NCI-H510A treated with DMSO at 0.1 percent for 48 hours (cell line): ENCODE results near the gene SKI.
A peak's percentile ranks its signal among the peaks of the same experiment; 100 is the strongest.

Experiments
- DNase-seq: peaks from one replicate; lab custom pipeline; 2025; lab: John Stamatoyannopoulos, UW

SKI gene

GRCh38 chr1:2228157-2228594, at the start of gene SKI:
Gene SKI (plus strand): TSS chr1:2228319. CDS start chr1:2228767, 448 bp downstream.
- DNase-seq = no peak

GRCh38 chr1:2178875-2179274, 49.2 kb upstream of the SKI start:
- no peak for DNase-seq

- DNase-seq = no peak
These were observed 48.7 kb upstream of the SKI start for GRCh38 chr1:2179283-2180013.

- DNase-seq = no peak
These were observed 47.5 kb upstream of the SKI start for GRCh38 chr1:2180297-2181245.

- no peak for DNase-seq
These were observed 46.8 kb upstream of the SKI start for GRCh38 chr1:2181271-2181670.

GRCh38 chr1:2181752-2182151, 46.4 kb upstream of the SKI start:
- no peak for DNase-seq

GRCh38 chr1:2182376-2182775, 45.7 kb upstream of the SKI start:
- DNase-seq = no peak

- DNase-seq = no peak
These were observed 44.2 kb upstream of the SKI start for GRCh38 chr1:2183937-2184334.

GRCh38 chr1:2184531-2184930, 43.6 kb upstream of the SKI start:
- no peak for DNase-seq

GRCh38 chr1:2184934-2185333, 43.2 kb upstream of the SKI start:
- no peak for DNase-seq

- no peak for DNase-seq
These were observed 42.0 kb upstream of the SKI start for GRCh38 chr1:2185880-2186855.

- DNase-seq = no peak
These were observed 41.2 kb upstream of the SKI start for GRCh38 chr1:2186901-2187300.

GRCh38 chr1:2187619-2188018, 40.5 kb upstream of the SKI start:
- no peak for DNase-seq

GRCh38 chr1:2188336-2188735, 39.8 kb upstream of the SKI start:
- DNase-seq = no peak

- DNase-seq = peak; percentile 98
These were observed 38.4 kb upstream of the SKI start for GRCh38 chr1:2189459-2190425.

GRCh38 chr1:2190491-2190976, 37.6 kb upstream of the SKI start:
- no peak for DNase-seq

GRCh38 chr1:2192031-2192995, 35.8 kb upstream of the SKI start:
- no peak for DNase-seq

- DNase-seq = peak; percentile 50
These were observed 34.4 kb upstream of the SKI start for GRCh38 chr1:2193514-2194281.
